GM18870 (cell line): ENCODE measurements around the gene ERICH4.
"Not testable (repeated sequence)": the region's sequence is repeated elsewhere in the genome, so short reads cannot be mapped to it uniquely, and the experiment has no call there.

Experiments used
- ATAC-seq: cut with Tn5 transposase; IDR thresholded peaks from one replicate; pipeline ENCODE4 v1.9.1; 2021; ENCODE audit warnings: moderate library complexity; ENCODE audit not compliant: unreplicated experiment

ERICH4 gene

GRCh38 chr19:41463257-41464256 is 20.6 kb downstream of the ERICH4 start:
- ATAC-seq, result not testable (repeated sequence)

GRCh38 chr19:41476583-41476982 is 33.6 kb downstream of the ERICH4 start:
- ATAC-seq, result no peak

DNA sequence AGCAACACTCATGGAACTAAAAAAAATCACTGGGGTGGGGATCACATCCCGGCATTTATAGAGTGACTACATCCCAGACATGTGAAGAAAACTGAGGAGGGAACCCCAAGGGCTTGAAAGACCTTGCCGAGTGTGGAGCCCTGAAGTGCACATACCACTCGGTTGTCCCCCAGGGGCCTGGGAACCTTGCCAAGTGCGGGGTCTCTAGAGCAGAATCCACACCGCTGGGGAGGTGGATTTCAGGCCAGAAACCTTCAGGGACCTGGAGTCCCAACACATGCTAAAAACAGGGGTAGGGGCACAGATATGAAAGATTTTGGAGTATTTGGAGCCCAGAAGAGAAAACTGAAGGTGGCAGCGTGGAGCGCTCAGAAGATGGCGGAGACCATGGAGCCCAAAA is 35.2 kb downstream of the ERICH4 start:
- no peak for ATAC-seq

DNA sequence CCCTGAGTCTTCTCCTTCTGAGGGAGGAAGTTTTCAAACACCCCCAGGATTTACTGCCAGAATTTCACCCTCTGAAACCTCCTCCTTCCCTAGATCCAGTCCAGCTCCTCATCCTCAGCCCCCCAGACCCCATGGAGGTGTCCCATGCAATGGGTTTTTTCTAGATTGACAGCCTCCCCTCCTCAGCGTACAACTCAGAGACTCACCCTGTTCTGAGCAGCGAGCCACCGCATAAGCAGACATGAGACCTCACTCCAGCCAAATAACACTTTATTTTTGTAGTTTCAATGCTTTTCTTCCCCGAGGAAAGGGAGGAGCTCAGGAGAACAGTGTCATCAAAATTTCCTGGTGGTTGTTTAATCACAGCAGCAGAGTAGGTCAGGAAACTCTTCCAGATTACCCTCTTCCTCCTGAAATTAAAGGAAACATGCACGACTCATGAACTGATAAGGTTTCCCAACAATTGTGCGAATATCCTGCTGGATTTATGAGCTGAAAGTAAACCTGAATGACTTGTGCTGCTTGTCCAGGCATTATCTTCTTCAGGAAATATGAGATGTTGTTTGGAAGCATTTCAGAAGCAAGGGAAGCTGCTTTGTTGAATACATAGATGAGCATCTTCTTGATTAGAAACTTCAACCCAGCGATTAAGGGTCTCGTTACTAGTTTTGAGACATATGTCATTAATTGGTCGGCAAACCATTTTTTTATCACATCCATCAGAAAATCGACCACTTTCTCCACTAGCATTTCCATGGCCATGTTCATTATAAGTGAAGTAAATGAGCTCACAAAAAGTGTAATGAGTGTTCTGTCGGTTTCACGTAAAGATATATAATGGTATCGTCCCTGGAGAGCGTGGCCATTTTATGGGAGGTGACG is 36.2 kb downstream of the ERICH4 start:
- ATAC-seq, result no peak

DNA sequence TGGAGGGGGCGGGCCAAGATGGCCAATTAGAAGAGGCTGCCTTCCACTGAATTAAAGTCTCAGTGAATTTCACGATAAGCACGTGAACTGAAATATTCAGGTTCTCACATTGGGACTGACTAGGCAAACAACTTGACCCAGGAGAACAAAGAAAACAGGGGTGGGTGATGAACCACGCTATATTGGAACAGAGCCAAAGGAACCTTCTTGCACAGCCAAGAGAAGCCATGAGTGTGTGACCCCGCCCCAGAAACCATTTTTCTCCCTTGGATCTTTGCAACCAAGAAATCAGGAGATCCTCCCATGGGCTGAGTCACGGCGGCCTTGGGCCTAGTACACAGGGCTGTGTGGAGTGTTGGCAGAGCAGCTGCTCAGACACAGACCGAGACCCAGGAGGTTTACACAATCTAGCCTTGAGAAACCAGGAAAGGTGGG is 36.8 kb downstream of the ERICH4 start:
- no peak for ATAC-seq

DNA sequence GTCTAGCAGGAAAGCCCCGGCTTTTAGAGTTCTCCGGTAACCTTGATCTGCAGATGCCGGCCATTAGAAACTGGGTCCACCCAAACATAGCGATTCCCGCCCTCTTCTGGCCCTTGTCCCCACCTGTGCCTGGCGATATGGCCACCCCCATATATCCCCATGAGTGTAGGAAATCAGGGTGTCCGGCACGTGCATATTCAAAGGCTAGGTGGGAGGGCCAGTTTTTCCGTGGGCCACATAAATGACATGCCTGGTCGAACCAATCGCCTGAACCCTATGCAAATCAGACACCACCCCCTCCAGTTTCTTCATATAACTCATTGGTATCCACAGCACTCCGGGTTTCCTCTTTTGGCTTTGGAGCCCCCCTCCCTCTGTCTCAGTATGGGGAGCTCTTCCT is 37.4 kb downstream of the ERICH4 start:
- ATAC-seq, result no peak

DNA sequence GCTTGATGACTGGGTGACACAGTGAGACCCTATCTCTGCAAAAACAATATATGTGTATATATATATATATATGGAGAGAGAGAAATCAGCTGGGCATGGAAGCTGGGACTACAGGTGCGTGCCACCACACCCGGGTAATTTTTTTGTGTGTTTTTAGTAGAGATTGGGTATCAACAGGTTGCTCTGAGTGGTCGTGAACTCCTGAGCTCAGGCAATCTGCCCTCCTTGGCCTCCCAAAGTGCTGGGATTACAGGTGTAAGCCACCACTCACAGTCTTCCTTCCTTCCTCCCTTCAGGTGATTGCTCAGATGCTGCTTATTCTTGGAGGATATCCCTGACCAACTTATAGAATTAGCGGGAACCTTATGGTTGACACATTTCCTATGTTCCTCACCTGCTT is 41.9 kb downstream of the ERICH4 start:
- ATAC-seq, result no peak

- not testable (repeated sequence) for ATAC-seq
Measured at GRCh38 chr19:41486953-41487352, 44.0 kb downstream of the ERICH4 start.

DNA sequence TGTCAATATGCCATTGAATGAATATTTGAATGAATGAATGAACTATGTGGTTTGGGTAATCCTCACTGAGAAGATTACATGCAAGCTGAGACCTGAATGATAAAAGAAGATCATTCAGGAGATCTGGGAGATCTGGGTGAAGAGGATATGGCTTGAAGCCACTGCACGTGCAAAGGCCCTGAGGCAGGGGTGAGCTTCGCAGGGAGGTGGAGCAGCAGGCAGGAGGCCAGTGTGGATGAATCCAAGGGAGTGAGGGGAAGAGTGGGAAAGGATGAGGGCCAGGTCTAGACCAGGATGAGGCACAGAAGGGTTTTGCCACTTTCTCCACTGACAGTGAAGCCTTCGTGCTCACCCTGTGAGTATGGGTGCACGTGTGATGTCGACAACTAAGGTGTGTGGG is 49.9 kb downstream of the ERICH4 start:
- no peak for ATAC-seq
